GM12878 (cell line): ENCODE results near the gene GAK. TPM values are rescaled to one million over a fixed set of nuclear protein-coding genes. Genes with fewer than 3 reads are reported as not detected.

Experiments
- ATAC-seq: fragments of 200-7000 bp; cut with Tn5 transposase; 3 replicates; pipeline ENCODE4 v1.9.1; 2020; ENCODE audit warnings: mild to moderate bottlenecking, moderate library complexity
- BruUV-seq: library from RNA; stranded (reverse); fragments of 400-500 nt; replicated peaks from 2 replicates; lab custom pipeline; 2021; lab: Mats Ljungman, UMichigan
- CTCF ChIA-PET: fragments of 300-600 bp; sonication (Branson Sonifier 250); formaldehyde crosslinking; extraction: SDS; loops from one replicate; lab custom pipeline; 2021; ENCODE audit warnings: inconsistent platforms; lab: Yijun Ruan, JAX
- POLR2A ChIA-PET: fragments of 350-600 bp; formaldehyde crosslinking; extraction: SDS; loops from one replicate; lab custom pipeline; 2021; ENCODE audit warnings: inconsistent platforms; lab: Charles Lee
- RAD21 ChIA-PET: fragments of 300-600 bp; sonication (Branson Sonifier 250); formaldehyde crosslinking; loops from one replicate; lab custom pipeline; 2023; ENCODE audit warnings: antibody characterized with exemption; ENCODE audit not compliant: unreplicated experiment; lab: Charles Lee
- SMC1A ChIA-PET: fragments of 300-600 bp; sonication (Branson Sonifier 250); formaldehyde crosslinking; loops from one replicate; lab custom pipeline; 2023; ENCODE audit not compliant: unreplicated experiment, uncharacterized antibody; lab: Charles Lee
- DNase-seq: peaks from one replicate; pipeline ENCODE4 v3.0.0-alpha.2; 2011; ENCODE audit warnings: low read depth, low spot score
- FAIRE-seq: peaks from 3 replicates; lab custom pipeline; 2011; peaks lifted over from hg19 to GRCh38; lab: Jason Lieb, UNC
- H2AFZ ChIP-seq: 2 replicates; pipeline ENCODE4 v1.6.0; 2011; ENCODE audit warnings: low read depth, low read length, control low read depth; ENCODE audit not compliant: control insufficient read depth
- H3K27ac ChIP-seq: 2 replicates; pipeline ENCODE4 v1.5.1; 2011; ENCODE audit warnings: control low read depth; ENCODE audit not compliant: control insufficient read depth, insufficient read depth
- H3K27me3 ChIP-seq, 2 experiments: replicated peaks in 1 of 2; 2 replicates each; pipeline versions ENCODE4 v1.6.0 to v1.6.1; 2011; ENCODE audit warnings: low read length in 1 of 2; ENCODE audit not compliant: control insufficient read depth in 2 of 2, insufficient read depth in 2 of 2
- H3K36me3 ChIP-seq, 2 experiments: 2 replicates each; pipeline ENCODE4 v1.5.1; 2011; ENCODE audit warnings: low read length in 1 of 2; ENCODE audit not compliant: control insufficient read depth in 2 of 2, insufficient read depth in 2 of 2
- H3K4me1 ChIP-seq: 2 replicates; pipeline ENCODE4 v1.6.1; 2011; ENCODE audit warnings: mild to moderate bottlenecking, low read length, moderate library complexity, mixed read lengths; ENCODE audit not compliant: control insufficient read depth, insufficient read depth
- H3K4me2 ChIP-seq: 2 replicates; pipeline ENCODE4 v1.6.0; 2011; ENCODE audit warnings: control low read depth; ENCODE audit not compliant: control insufficient read depth, insufficient read depth
- H3K4me3 ChIP-seq: fragments of 200-600 bp; sonication (generic); 2 replicates; pipeline ENCODE4 v1.5.1; 2016
- H3K79me2 ChIP-seq: 2 replicates; pipeline ENCODE4 v1.6.0; 2011; ENCODE audit warnings: low read length; ENCODE audit not compliant: control insufficient read depth, insufficient read depth
- H3K9ac ChIP-seq: 2 replicates; pipeline ENCODE4 v1.8.0; 2011; ENCODE audit warnings: low read length, control low read depth, mixed read lengths; ENCODE audit not compliant: control insufficient read depth, insufficient read depth
- H3K9me3 ChIP-seq: replicated peaks from 3 replicates; pipeline ENCODE4 v1.5.1; 2011; ENCODE audit warnings: mild to moderate bottlenecking, low read length; ENCODE audit not compliant: control insufficient read depth, insufficient read depth
- H4K20me1 ChIP-seq: 2 replicates; pipeline ENCODE4 v1.6.0; 2011; ENCODE audit not compliant: control insufficient read depth, insufficient read depth
- CTCF ChIP-seq, 3 experiments: IDR thresholded peaks in 2 of 3; conservative IDR thresholded peaks in 1 of 3; 2 replicates each; pipeline ENCODE4 v1.5.1; 2011; ENCODE audit warnings: low read depth in 3 of 3, low read length in 3 of 3, mild to moderate bottlenecking in 3 of 3, control low read depth in 2 of 3, moderate library complexity in 2 of 3, inconsistent platforms in 1 of 3, mixed read lengths in 1 of 3; ENCODE audit not compliant: control insufficient read depth in 2 of 3, insufficient read depth in 1 of 3; ENCODE audit errors: extremely low read depth in 1 of 3
- GABPA ChIP-seq: IDR thresholded peaks from 2 replicates; pipeline ENCODE4 v1.6.1; 2014; ENCODE audit warnings: antibody characterized with exemption, low read depth, mild to moderate bottlenecking, inconsistent platforms
- KDM1A ChIP-seq: fragments of 200-600 bp; sonication (generic); IDR thresholded peaks from 2 replicates; pipeline ENCODE4 v1.6.1; 2016; ENCODE audit warnings: borderline replicate concordance
- MTA2 ChIP-seq: fragments of 450-650 bp; IDR thresholded peaks from 2 replicates; pipeline ENCODE4 v1.6.1; 2016; ENCODE audit warnings: low read depth, mild to moderate bottlenecking, moderate library complexity
- RAD21 ChIP-seq: IDR thresholded peaks from 2 replicates; pipeline ENCODE4 v1.6.1; 2011; ENCODE audit warnings: mild to moderate bottlenecking, low read depth, low read length, moderate library complexity; ENCODE audit not compliant: insufficient read depth
- SMARCA5 ChIP-seq: fragments of 450-650 bp; IDR thresholded peaks from 2 replicates; pipeline ENCODE4 v1.6.1; 2017; ENCODE audit warnings: mild to moderate bottlenecking
- TCF12 ChIP-seq: IDR thresholded peaks from 2 replicates; pipeline ENCODE4 v1.6.1; 2011; ENCODE audit warnings: low read depth, mild to moderate bottlenecking, low read length
- YY1 ChIP-seq: IDR thresholded peaks from 2 replicates; pipeline ENCODE4 v1.6.1; 2011; ENCODE audit warnings: low read depth, mild to moderate bottlenecking, low read length
- ZBTB33 ChIP-seq: fragments of 450-650 bp; IDR thresholded peaks from 2 replicates; pipeline ENCODE4 v1.6.1; 2017; ENCODE audit warnings: mild to moderate bottlenecking
- ZBTB4 ChIP-seq: fragments of 450-650 bp; formaldehyde crosslinking; IDR thresholded peaks from 2 replicates; pipeline ENCODE4 v1.4.0; 2022; ENCODE audit warnings: mild to moderate bottlenecking, moderate library complexity
- WGBS: methylation state at CpG from one replicate; pipeline ENCODE4 v1.1.6; 2016; ENCODE audit warnings: low lambda C conversion rate; ENCODE audit not compliant: insufficient replicate concordance, insufficient coverage; ENCODE audit errors: missing lambda C conversion rate; 5-methylcytosine and 5-hydroxymethylcytosine counted together
- in situ Hi-C: fragments of 300-500 bp; cut with MboI; formaldehyde crosslinking; loops from 9 replicates; pipeline ENCODE4 v1.14.3; 2018; ENCODE audit warnings: mixed read lengths
- intact Hi-C: fragments of 100-400 bp; cut with micrococcal nuclease; formaldehyde crosslinking; loops from one replicate; pipeline ENCODE4 v1.14.2; 2022; ENCODE audit not compliant: unreplicated experiment
- polyA plus RNA-seq, 11 experiments: library from polyadenylated mRNA; depleted of rRNA in 4 of 11; unstranded in 6 of 11; stranded (reverse) in 5 of 11; fragments of >200 nt; fragmentation: Nextera tagmentation in 4 of 11; fragmentation: Illumina TruSeq in 1 of 11; extraction: Ambion mirVana in 4 of 11; extraction: Trizol in 1 of 11; gene quantifications; 1 replicate in 1 of 11; 2 replicates in 10 of 11; pipeline versions ENCODE4 v1.2.1 to v1.2.3, GENCODE V29; 2011 to 2016; ENCODE audit warnings: inconsistent platforms in 2 of 11, missing spikeins in 2 of 11, low read depth in 1 of 11
- total RNA-seq, 4 experiments: library from RNA; depleted of rRNA in 3 of 4; stranded (reverse); fragments of >200 nt in 3 of 4; fragmentation: Illumina TruSeq in 1 of 4; extraction: Trizol in 1 of 4; gene quantifications; 2 replicates each; pipeline versions ENCODE4 v1.2.1 to v1.2.3, GENCODE V29; 2013 to 2021

Gene GAK
- total and polyA plus RNA-seq, 10 of the 15 experiments (the other 5 are each of a cell fraction or from before 2014, with no cell fraction given) = 0.82 to 127 (median 53.8) TPM

- H3K9me3 ChIP-seq = no peaks in the 10 kb centered on the region
- in situ Hi-C loops = no loop called here
- H3K4me2 ChIP-seq = no peak overlapping the region
- SMC1A ChIA-PET = no interaction called here
- BruUV-seq = no TSS peak
- H3K79me2 ChIP-seq = no peaks in the 10 kb centered on the region
- CTCF ChIA-PET = interaction anchor here (1.2 kb wide), 2 partner anchors 95 to 114 kb away, joined by 4 to 5 read pairs; partner anchors contain the start of gene IDUA
- RAD21 ChIA-PET = no interaction called here
- no peaks in the 10 kb centered on the region for H3K27me3 ChIP-seq
- TF ChIP-seq YY1 = peak; percentile 80
- TF ChIP-seq MTA2 = no peak
- TF ChIP-seq TCF12 = no peak
- 0 out of 6 replicates have a peak, but pooled peaks of 2 of the 3 experiments have one; percentile 8 to 14 for TF ChIP-seq CTCF (IDR thresholded peaks at IDR 0.05 in 2 of 3, conservative IDR thresholded peaks at IDR 0.05 in 1 of 3; ENCODE audit: control insufficient read depth in 2 of 3, extremely low read depth in 1 of 3, insufficient read depth in 1 of 3, low read depth in 3 of 3, low read length in 3 of 3)
- TF ChIP-seq ZBTB4 = no peak
- TF ChIP-seq KDM1A = no peak
- TF ChIP-seq GABPA = no peak
- peak; percentile 24; the same call in 1 of the 2 replicates for TF ChIP-seq RAD21
- TF ChIP-seq ZBTB33 = 0 out of 2 replicates have a peak, but pooled peaks have one; percentile 48
- TF ChIP-seq SMARCA5 = no peak
- no peak overlapping the region for H3K4me3 ChIP-seq
- ATAC-seq = peak; percentile 32
- H3K4me1 ChIP-seq = no peaks in the 10 kb centered on the region
- no peak overlapping the region for H3K9ac ChIP-seq
- H2AFZ ChIP-seq = no peak overlapping the region
- H3K36me3 ChIP-seq = peaks cover 5 to 42% of the 10 kb centered on the region in 2 experiments; a peak in 3 of 4 replicates
- H4K20me1 ChIP-seq = no peaks in the 10 kb centered on the region
- DNase-seq = no peak
- H3K27ac ChIP-seq = no peak overlapping the region
- intact Hi-C loops = loop anchor here (10.0 kb wide), 1 partner anchor 93 kb away; the partner anchor contains the start of gene IDUA
- POLR2A ChIA-PET = no interaction called here
- WGBS = 89% methylated on average over 10 of the region's 10 CpGs
- FAIRE-seq = no peak
Observed at GRCh38 chr4:891747-892146, 40.4 kb downstream of the GAK start.
